GM12892 (cell line): ENCODE measurements around the gene IQGAP2.

Experiments used
- POLR2A ChIP-seq: IDR thresholded peaks from 2 replicates; pipeline ENCODE4 v1.6.1; 2011; ENCODE audit warnings: low read depth, low read length, control low read depth
- POLR2AphosphoS5 ChIP-seq: IDR thresholded peaks from 2 replicates; pipeline ENCODE4 v1.6.1; 2011; ENCODE audit warnings: low read depth, low read length, control low read depth
- TAF1 ChIP-seq: IDR thresholded peaks from 2 replicates; pipeline ENCODE4 v1.6.1; 2011; ENCODE audit warnings: low read depth, mild to moderate bottlenecking, control low read depth, low read length, borderline replicate concordance

GRCh38 chr5:76715736-76716455 is 312.8 kb downstream of the IQGAP2 start, which contains the start of gene F2R:
- no peak for TF ChIP-seq POLR2AphosphoS5
- no peak for TF ChIP-seq POLR2A
- no peak for TF ChIP-seq TAF1
